ENCODE data around the gene DHRS7B.
A peak's percentile ranks its signal among the peaks of the same experiment; 100 is the strongest.

Gene DHRS7B

GRCh38 chr17:21201298-21201595 is 74.5 kb downstream of the DHRS7B start:
- DNase-seq, result no peak
- no peak overlapping the region for H3K9ac ChIP-seq (ENCODE audit: low read length)
- H2BK120ac ChIP-seq (ENCODE audit: low read depth, low read length), result no peak overlapping the region
- H3K23ac ChIP-seq (ENCODE audit: low read length), result no peak overlapping the region
- peaks cover 37% of the 10 kb centered on the region for H3K79me1 ChIP-seq (ENCODE audit: low read length)
- no peak overlapping the region for H3K56ac ChIP-seq (ENCODE audit: low read length)
- H3K4ac ChIP-seq (ENCODE audit: low read depth, low read length), result no peak overlapping the region
- no peak overlapping the region for H2BK5ac ChIP-seq (ENCODE audit: low read length)
- no peak overlapping the region for H2AK5ac ChIP-seq (ENCODE audit: low read length)
- peaks cover 75% of the 10 kb centered on the region for H3K79me2 ChIP-seq (ENCODE audit: control insufficient read depth, insufficient read depth, low read length)
- WGBS (ENCODE audit: extremely low coverage, insufficient coverage, low lambda C conversion rate), result no CpG with 5 or more reads among the region's 5 CpGs
- no peak overlapping the region for H3K18ac ChIP-seq (ENCODE audit: low read length)
- H4K8ac ChIP-seq (ENCODE audit: low read depth, low read length), result no peak overlapping the region
- no peak overlapping the region for H3K4me2 ChIP-seq (ENCODE audit: low read length)
- no peak overlapping the region for H2BK15ac ChIP-seq (replicated peaks; ENCODE audit: low read depth)
- H3K36me3 ChIP-seq (ENCODE audit: control insufficient read depth, insufficient read depth, low read length), result peaks cover 5% of the 10 kb centered on the region
- no peak overlapping the region for H4K5ac ChIP-seq (ENCODE audit: low read length)
- H3K4me1 ChIP-seq (ENCODE audit: control insufficient read depth, low read depth, low read length), result peaks cover 3% of the 10 kb centered on the region
- no peak overlapping the region for H3K4me3 ChIP-seq (ENCODE audit: low read length)
- H3K27ac ChIP-seq (ENCODE audit: low read depth, low read length), result no peak overlapping the region
- H3K27me3 ChIP-seq (ENCODE audit: insufficient read depth, low read length, poor library complexity), result no peaks in the 10 kb centered on the region

GRCh38 chr17:21201874-21202273 is 75.1 kb downstream of the DHRS7B start:
- Histone ChIP-seq H3K9ac (ENCODE audit: low read length) (no peak overlapping the region), H3K4me3 (ENCODE audit: low read length) (no peak overlapping the region), H3K36me3 (ENCODE audit: control insufficient read depth, insufficient read depth, low read length) (peaks cover 5% of the 10 kb centered on the region), H3K4ac (ENCODE audit: low read depth, low read length) (no peak overlapping the region), H4K5ac (ENCODE audit: low read length) (no peak overlapping the region), H2BK120ac (ENCODE audit: low read depth, low read length) (no peak overlapping the region), H3K27ac (ENCODE audit: low read depth, low read length) (no peak overlapping the region), H3K4me2 (ENCODE audit: low read length) (no peak overlapping the region), H3K56ac (ENCODE audit: low read length) (no peak overlapping the region), H3K27me3 (ENCODE audit: insufficient read depth, low read length, poor library complexity) (no peaks in the 10 kb centered on the region), H3K79me1 (ENCODE audit: low read length) (peaks cover 38% of the 10 kb centered on the region), H3K79me2 (ENCODE audit: control insufficient read depth, insufficient read depth, low read length) (peaks cover 81% of the 10 kb centered on the region), H3K23ac (ENCODE audit: low read length) (no peak overlapping the region), H2BK15ac (replicated peaks; ENCODE audit: low read depth) (no peak overlapping the region), H2AK5ac (ENCODE audit: low read length) (no peak overlapping the region), H2BK5ac (ENCODE audit: low read length) (no peak overlapping the region), H3K18ac (ENCODE audit: low read length) (no peak overlapping the region), H3K4me1 (ENCODE audit: control insufficient read depth, low read depth, low read length) (peaks cover 3% of the 10 kb centered on the region), H4K8ac (ENCODE audit: low read depth, low read length) (no peak overlapping the region)
- WGBS (ENCODE audit: extremely low coverage, insufficient coverage, low lambda C conversion rate), result no CpG with 5 or more reads among the region's 11 CpGs
- DNase-seq, result no peak

DNA sequence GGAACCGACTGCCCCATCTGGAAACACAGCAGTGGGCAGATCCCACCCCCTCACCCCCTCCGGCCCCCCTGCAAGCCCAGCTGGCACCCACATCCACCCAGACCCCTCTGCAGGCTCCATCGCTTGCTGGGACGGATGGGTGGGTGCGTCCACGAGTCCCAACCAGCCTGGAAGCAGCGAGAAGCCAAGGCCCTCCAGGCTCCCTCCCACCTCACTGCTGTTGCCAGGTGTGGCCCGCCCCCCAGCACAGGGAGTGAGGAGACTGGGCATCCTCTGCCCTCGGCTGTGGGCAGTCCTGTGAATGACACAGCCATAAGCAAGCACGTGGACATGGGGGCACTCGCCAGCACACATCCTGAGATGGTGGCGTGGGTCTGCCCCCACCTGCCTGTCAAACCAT is 75.7 kb downstream of the DHRS7B start:
- Histone ChIP-seq H2AK5ac (ENCODE audit: low read length) (no peak overlapping the region), H3K79me2 (ENCODE audit: control insufficient read depth, insufficient read depth, low read length) (peaks cover 87% of the 10 kb centered on the region), H3K56ac (ENCODE audit: low read length) (no peak overlapping the region), H3K18ac (ENCODE audit: low read length) (no peak overlapping the region), H3K23ac (ENCODE audit: low read length) (peak overlapping the region; percentile 86), H3K27ac (ENCODE audit: low read depth, low read length) (no peak overlapping the region), H4K8ac (ENCODE audit: low read depth, low read length) (no peak overlapping the region), H3K4me2 (ENCODE audit: low read length) (no peak overlapping the region), H3K4me1 (ENCODE audit: control insufficient read depth, low read depth, low read length) (peaks cover 3% of the 10 kb centered on the region), H3K27me3 (ENCODE audit: insufficient read depth, low read length, poor library complexity) (no peaks in the 10 kb centered on the region), H2BK15ac (replicated peaks; ENCODE audit: low read depth) (no peak overlapping the region), H3K79me1 (ENCODE audit: low read length) (peaks cover 35% of the 10 kb centered on the region), H4K5ac (ENCODE audit: low read length) (no peak overlapping the region), H3K36me3 (ENCODE audit: control insufficient read depth, insufficient read depth, low read length) (peaks cover 4% of the 10 kb centered on the region), H3K4me3 (ENCODE audit: low read length) (no peak overlapping the region), H2BK5ac (ENCODE audit: low read length) (no peak overlapping the region), H2BK120ac (ENCODE audit: low read depth, low read length) (no peak overlapping the region), H3K9ac (ENCODE audit: low read length) (no peak overlapping the region), H3K4ac (ENCODE audit: low read depth, low read length) (no peak overlapping the region)
- WGBS (ENCODE audit: extremely low coverage, insufficient coverage, low lambda C conversion rate), result no CpG with 5 or more reads among the region's 12 CpGs
- no peak for DNase-seq

DNA sequence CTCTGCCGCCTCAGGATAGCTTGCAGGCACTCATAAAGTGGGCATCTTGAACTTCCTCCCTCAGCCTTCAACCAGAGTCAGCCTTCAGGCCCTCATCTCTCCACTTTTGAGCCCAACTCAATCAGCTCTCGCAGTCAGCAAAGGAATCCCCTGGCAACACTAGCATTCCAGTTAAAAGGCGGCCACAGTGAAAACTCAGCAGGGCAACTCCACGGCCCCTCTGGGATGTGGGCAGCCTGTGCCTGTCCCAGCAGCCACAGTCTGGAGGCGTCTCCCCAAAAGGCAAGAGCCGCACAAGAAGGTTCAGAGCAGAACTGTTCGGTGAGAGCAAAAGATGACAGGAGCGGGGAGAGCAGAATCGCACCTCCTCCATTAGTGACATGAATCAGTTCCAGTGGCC is 78.2 kb downstream of the DHRS7B start:
- no peak overlapping the region for H3K23ac ChIP-seq (ENCODE audit: low read length)
- no CpG with 5 or more reads among the region's 9 CpGs for WGBS (ENCODE audit: extremely low coverage, insufficient coverage, low lambda C conversion rate)
- DNase-seq, result no peak
- H2BK15ac ChIP-seq (replicated peaks; ENCODE audit: low read depth), result no peak overlapping the region
- no peak overlapping the region for H3K9ac ChIP-seq (ENCODE audit: low read length)
- H3K4me3 ChIP-seq (ENCODE audit: low read length), result no peak overlapping the region
- no peak overlapping the region for H4K8ac ChIP-seq (ENCODE audit: low read depth, low read length)
- no peak overlapping the region for H2BK120ac ChIP-seq (ENCODE audit: low read depth, low read length)
- peaks cover 3% of the 10 kb centered on the region for H3K4me1 ChIP-seq (ENCODE audit: control insufficient read depth, low read depth, low read length)
- H3K36me3 ChIP-seq (ENCODE audit: control insufficient read depth, insufficient read depth, low read length), result peaks cover 2% of the 10 kb centered on the region
- peaks cover 90% of the 10 kb centered on the region for H3K79me2 ChIP-seq (ENCODE audit: control insufficient read depth, insufficient read depth, low read length)
- H2BK5ac ChIP-seq (ENCODE audit: low read length), result no peak overlapping the region
- peaks cover 26% of the 10 kb centered on the region for H3K79me1 ChIP-seq (ENCODE audit: low read length)
- no peak overlapping the region for H3K4ac ChIP-seq (ENCODE audit: low read depth, low read length)
- H3K4me2 ChIP-seq (ENCODE audit: low read length), result no peak overlapping the region
- H3K27ac ChIP-seq (ENCODE audit: low read depth, low read length), result no peak overlapping the region
- no peaks in the 10 kb centered on the region for H3K27me3 ChIP-seq (ENCODE audit: insufficient read depth, low read length, poor library complexity)
- H4K5ac ChIP-seq (ENCODE audit: low read length), result no peak overlapping the region
- no peak overlapping the region for H3K56ac ChIP-seq (ENCODE audit: low read length)
- no peak overlapping the region for H2AK5ac ChIP-seq (ENCODE audit: low read length)
- H3K18ac ChIP-seq (ENCODE audit: low read length), result no peak overlapping the region

DNA sequence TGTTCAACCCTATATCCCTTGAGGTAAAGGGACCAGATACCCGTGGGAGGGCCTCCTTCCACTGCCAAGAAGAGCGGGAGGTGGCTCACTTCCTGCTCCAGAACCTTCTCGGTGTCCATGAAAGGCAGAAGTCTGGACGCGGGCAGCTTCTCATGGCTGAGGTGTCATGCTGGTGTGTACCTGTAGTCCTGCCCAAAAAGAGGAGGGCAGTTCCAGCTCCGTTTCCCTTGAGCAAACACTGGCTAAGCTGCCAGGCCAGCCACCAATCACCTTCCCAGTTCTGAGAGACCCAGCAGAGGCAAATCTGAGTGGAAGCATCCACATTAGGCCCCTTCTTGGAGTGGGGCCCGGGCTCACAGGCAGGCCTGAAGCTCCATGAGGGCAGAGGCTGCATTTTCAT is 81.6 kb downstream of the DHRS7B start:
- H4K5ac ChIP-seq (ENCODE audit: low read length), result no peak overlapping the region
- H3K18ac ChIP-seq (ENCODE audit: low read length), result no peak overlapping the region
- DNase-seq, result no peak
- peaks cover 5% of the 10 kb centered on the region for H3K36me3 ChIP-seq (ENCODE audit: control insufficient read depth, insufficient read depth, low read length)
- H4K8ac ChIP-seq (ENCODE audit: low read depth, low read length), result no peak overlapping the region
- H3K27ac ChIP-seq (ENCODE audit: low read depth, low read length), result no peak overlapping the region
- peaks cover 12% of the 10 kb centered on the region for H3K79me1 ChIP-seq (ENCODE audit: low read length)
- no peak overlapping the region for H3K23ac ChIP-seq (ENCODE audit: low read length)
- H3K9ac ChIP-seq (ENCODE audit: low read length), result no peak overlapping the region
- H2AK5ac ChIP-seq (ENCODE audit: low read length), result no peak overlapping the region
- H3K4me2 ChIP-seq (ENCODE audit: low read length), result no peak overlapping the region
- peaks cover 2% of the 10 kb centered on the region for H3K4me1 ChIP-seq (ENCODE audit: control insufficient read depth, low read depth, low read length)
- H2BK5ac ChIP-seq (ENCODE audit: low read length), result no peak overlapping the region
- no peak overlapping the region for H3K4ac ChIP-seq (ENCODE audit: low read depth, low read length)
- no peak overlapping the region for H3K4me3 ChIP-seq (ENCODE audit: low read length)
- no peaks in the 10 kb centered on the region for H3K27me3 ChIP-seq (ENCODE audit: insufficient read depth, low read length, poor library complexity)
- no peak overlapping the region for H3K56ac ChIP-seq (ENCODE audit: low read length)
- H2BK15ac ChIP-seq (replicated peaks; ENCODE audit: low read depth), result no peak overlapping the region
- H3K79me2 ChIP-seq (ENCODE audit: control insufficient read depth, insufficient read depth, low read length), result peaks cover 91% of the 10 kb centered on the region
- WGBS (ENCODE audit: extremely low coverage, insufficient coverage, low lambda C conversion rate), result no CpG with 5 or more reads among the region's 7 CpGs
- no peak overlapping the region for H2BK120ac ChIP-seq (ENCODE audit: low read depth, low read length)

DNA sequence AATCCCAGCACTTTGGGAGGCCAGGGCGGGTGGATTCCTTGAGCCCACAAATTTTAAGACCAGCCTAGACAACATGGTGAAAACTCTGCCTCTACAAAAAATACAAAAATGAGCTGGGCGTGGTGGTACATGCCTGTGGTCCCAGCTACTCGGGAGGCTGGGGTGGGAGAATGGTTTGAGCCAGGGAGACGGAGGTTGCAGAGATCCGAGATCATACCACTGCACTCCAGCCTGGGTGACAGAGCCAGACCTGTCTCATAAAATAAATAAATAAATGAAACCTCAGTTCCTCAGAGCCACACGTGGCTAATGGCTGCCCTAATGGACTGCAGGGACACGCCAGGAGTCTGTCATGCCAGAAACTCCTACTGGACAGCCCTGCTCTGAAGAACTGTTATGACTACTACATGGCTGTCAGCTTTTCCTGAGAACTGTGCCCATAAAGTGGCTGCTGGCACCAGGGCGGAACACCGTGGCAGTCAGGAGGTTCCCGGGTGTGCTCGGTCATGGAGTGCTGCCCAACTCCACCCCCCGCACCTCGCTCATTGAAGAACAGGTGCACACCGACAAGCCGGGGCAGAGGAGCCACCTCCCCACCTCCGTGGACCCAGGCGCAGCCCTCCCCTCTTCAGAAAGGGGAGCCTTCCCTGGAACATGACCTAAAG is 82.9 kb downstream of the DHRS7B start:
- no CpG with 5 or more reads among the region's 17 CpGs for WGBS (ENCODE audit: extremely low coverage, insufficient coverage, low lambda C conversion rate)
- H3K4ac ChIP-seq (ENCODE audit: low read depth, low read length), result no peak overlapping the region
- peaks cover 88% of the 10 kb centered on the region for H3K79me2 ChIP-seq (ENCODE audit: control insufficient read depth, insufficient read depth, low read length)
- no peak overlapping the region for H2BK5ac ChIP-seq (ENCODE audit: low read length)
- H3K36me3 ChIP-seq (ENCODE audit: control insufficient read depth, insufficient read depth, low read length), result peaks cover 5% of the 10 kb centered on the region
- H3K18ac ChIP-seq (ENCODE audit: low read length), result no peak overlapping the region
- no peak overlapping the region for H4K5ac ChIP-seq (ENCODE audit: low read length)
- H3K27me3 ChIP-seq (ENCODE audit: insufficient read depth, low read length, poor library complexity), result no peaks in the 10 kb centered on the region
- no peak for DNase-seq
- no peak overlapping the region for H3K4me3 ChIP-seq (ENCODE audit: low read length)
- H3K56ac ChIP-seq (ENCODE audit: low read length), result no peak overlapping the region
- H3K79me1 ChIP-seq (ENCODE audit: low read length), result peaks cover 12% of the 10 kb centered on the region
- no peak overlapping the region for H3K23ac ChIP-seq (ENCODE audit: low read length)
- H2AK5ac ChIP-seq (ENCODE audit: low read length), result no peak overlapping the region
- H3K9ac ChIP-seq (ENCODE audit: low read length), result no peak overlapping the region
- H3K4me1 ChIP-seq (ENCODE audit: control insufficient read depth, low read depth, low read length), result peaks cover 2% of the 10 kb centered on the region
- no peak overlapping the region for H2BK15ac ChIP-seq (replicated peaks; ENCODE audit: low read depth)
- no peak overlapping the region for H3K27ac ChIP-seq (ENCODE audit: low read depth, low read length)
- no peak overlapping the region for H4K8ac ChIP-seq (ENCODE audit: low read depth, low read length)
- no peak overlapping the region for H2BK120ac ChIP-seq (ENCODE audit: low read depth, low read length)
- no peak overlapping the region for H3K4me2 ChIP-seq (ENCODE audit: low read length)
